GM12873 (cell line): ENCODE data around the gene LATS1.
A peak's percentile ranks its signal among the peaks of the same experiment; 100 is the strongest.

Experiments used
- TF ChIP-seq, protein P1 (sequence below): IDR thresholded peaks from 2 replicates; pipeline ENCODE4 v1.5.1; 2012; ENCODE audit warnings: low read depth, mild to moderate bottlenecking, moderate library complexity, low read length, control low read depth; ENCODE audit not compliant: insufficient read depth; ENCODE audit errors: missing control alignments

The LATS1 gene

DNA sequence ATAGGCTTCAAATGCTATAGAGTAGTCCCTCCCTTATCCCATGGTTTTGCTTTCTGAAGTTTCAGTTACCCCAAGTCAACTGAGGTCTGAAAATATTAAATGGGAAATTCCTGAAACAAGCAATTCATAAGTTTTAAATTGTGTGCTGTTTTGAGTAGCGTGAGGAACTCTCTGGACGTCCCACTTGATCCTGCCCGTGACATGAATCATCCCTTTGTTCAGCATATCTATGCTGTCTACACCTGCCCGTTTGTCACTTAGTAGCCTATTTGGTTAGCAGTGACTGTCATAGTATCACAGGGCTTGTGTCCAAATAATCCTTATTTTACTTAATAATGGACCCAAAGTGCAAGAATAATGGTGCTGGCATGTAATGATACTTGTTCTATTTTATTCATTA is 36.6 kb upstream of the LATS1 start:
- TF ChIP-seq, protein P1, sequence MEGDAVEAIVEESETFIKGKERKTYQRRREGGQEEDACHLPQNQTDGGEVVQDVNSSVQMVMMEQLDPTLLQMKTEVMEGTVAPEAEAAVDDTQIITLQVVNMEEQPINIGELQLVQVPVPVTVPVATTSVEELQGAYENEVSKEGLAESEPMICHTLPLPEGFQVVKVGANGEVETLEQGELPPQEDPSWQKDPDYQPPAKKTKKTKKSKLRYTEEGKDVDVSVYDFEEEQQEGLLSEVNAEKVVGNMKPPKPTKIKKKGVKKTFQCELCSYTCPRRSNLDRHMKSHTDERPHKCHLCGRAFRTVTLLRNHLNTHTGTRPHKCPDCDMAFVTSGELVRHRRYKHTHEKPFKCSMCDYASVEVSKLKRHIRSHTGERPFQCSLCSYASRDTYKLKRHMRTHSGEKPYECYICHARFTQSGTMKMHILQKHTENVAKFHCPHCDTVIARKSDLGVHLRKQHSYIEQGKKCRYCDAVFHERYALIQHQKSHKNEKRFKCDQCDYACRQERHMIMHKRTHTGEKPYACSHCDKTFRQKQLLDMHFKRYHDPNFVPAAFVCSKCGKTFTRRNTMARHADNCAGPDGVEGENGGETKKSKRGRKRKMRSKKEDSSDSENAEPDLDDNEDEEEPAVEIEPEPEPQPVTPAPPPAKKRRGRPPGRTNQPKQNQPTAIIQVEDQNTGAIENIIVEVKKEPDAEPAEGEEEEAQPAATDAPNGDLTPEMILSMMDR: no peak

DNA sequence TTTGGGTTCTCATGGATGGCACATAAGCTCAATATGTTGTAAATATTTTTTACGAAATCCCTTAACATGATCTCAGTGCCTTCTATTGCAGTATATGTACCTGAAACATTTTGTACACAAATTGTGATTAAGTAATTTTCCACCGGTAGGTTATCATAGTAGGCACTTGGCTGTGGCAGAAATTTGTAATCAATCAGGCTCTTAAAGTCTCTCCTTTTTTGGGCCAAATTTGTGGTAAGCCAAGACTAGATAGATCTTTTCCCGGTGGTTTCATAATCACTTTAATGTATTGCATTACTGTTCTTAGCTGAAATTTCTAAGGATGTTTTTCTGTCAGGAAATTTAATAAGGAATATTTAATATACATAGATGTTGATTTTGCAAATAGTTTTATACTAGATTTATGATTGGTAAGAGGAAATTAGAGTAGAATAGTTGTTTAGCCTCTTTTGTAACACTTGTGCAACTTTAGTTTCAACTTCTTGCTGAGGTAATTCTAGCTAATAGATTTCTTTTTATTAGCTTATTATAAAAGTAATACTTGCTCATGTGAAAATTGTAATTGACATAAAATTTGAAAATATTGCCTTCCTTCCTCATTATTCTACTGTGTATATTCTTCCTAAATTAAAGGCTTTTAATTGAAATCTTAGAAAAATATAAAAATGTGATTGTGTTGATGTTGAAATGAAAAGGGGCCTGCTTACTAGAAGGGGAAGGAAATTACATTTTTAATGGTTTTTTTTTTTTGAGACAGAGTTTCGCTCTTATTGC is 34.9 kb upstream of the LATS1 start:
- TF ChIP-seq, protein P1: no peak

DNA sequence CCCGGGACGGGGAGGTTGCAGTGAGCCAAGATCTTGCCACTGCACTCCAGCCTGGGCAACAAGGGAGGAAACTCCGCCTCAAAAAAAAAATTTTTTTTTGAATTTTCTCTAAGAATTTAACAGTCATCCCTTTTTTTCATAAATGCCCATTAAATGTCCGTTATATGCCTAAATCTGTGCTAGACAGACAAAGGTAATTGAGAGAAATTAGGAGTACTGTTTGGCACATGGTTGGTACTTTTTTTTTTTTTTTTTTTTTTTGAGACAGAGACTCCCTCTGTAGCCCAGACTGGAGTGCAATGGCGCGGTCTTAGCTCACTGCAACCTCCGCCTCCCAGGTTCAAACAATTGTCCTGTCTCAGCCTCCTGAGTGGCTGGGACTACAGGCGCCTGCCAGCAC is 33.3 kb upstream of the LATS1 start:
- TF ChIP-seq, protein P1: no peak

DNA sequence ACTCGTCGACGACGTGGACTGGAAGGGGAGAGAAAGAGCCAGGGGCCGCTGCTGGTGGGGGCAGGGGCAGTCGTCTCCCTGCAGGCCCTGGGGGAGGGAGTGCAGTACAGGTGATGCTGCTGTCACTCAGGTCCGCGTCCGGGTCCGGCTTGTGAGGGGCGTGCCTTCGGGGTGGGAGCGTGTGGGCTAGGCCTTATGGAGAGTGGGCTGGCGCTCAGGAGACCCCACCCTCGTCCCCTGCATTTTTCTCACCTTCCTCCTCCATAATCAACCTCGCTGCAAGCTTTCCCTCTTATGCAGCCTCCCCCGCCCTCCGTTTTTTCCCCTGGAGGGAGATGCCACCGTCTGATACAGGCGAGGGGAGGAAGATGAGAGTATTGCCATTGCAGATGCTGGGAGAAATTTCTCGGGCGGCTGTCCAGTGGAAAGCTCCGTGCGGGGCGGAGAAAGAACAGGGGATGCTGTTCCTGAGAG is 32.3 kb upstream of the LATS1 start:
- TF ChIP-seq, protein P1: no peak

DNA sequence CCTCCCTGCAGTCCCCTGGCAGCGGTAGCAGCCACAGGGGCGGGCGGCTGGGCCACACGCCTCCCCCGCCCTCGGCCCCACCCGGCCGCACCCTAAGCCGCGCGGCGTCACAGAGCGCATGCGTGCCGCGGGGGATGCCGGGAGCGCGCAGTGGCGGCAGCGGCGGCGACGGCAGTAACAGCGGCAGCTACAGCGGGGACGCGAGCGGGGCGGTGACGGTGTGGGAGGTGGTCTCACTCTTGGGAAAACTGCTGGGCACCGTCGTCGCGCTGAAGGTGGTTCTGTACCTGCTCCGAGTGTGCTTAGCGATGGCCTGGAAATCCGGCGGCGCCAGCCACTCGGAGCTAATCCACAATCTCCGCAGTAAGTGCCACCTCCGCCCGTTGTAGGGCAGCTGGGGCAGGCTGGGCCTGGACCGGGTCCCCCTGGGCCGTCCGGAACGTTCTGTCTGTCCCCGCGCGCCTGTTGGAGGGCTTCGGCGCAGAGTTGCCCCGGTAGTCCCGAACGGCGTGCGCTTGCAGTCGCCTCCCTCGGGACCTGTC is 31.8 kb upstream of the LATS1 start, which contains the start of gene PCMT1:
Gene PCMT1 (plus strand): TSS at position 148 of the 542 bp plus-strand sequence. CDS start 161 bp downstream, at position 309.
- TF ChIP-seq, protein P1: peak; percentile 2

DNA sequence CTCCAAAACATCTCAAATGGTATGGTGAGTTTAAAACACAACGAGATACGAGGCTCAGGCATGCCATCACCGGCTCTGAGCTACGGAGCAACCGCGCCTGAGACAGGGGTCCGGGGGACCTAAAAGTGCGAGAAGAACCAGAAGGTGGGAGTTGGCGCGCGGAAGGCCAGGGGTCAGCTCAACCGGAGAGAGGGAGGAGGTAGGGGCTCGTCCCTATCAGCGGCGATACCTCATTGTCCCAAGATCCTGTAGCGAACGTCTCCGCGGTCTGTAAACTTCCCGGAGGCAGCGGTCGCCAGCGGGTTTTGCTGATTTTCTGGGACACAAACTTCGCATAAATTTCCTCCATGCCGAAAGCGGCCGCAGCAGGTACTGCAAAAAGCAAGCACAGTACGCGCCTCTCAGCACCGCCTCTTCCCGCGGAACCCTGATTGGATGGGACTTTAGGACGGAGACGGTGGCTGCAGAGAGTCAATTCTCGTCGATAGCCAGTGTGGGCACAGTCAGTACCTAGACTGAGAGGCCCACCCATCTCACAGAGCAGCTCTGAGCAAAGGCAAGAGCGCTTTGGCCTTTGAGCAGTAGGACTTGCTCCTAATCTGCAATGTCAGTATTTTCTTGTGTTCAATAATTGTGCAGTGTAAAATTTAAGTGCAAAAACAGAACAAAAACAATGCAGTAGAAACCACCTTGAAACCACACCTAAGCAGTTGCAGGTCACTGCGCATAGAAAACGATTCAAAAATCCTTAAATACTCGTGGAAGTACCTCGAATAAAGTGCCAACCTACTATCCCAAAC is 28.4 kb upstream of the LATS1 start, which contains the start of gene NUP43:
Gene NUP43 (minus strand): TSS at position 383 of the 800 bp plus-strand sequence. CDS start 34 bp downstream, at position 349.
- TF ChIP-seq, protein P1: peak; percentile 63

DNA sequence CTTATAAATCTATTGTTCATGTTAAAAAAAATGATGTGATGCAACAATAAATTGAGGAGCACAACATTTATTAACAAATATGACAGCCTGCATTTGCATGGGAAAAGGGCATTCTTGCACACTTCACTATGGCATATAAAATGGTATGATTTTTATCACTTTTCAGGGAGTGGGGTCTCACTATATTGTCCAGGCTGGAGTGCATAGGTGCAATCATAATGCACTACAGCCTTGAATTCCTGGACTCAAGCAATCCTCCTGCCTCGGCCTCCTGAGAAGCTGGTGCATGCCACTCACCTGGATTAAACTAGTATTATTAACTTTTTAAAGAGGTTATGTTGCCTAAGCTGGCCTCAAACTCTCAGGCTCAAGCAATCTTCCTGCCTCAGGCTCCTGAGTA is 17.0 kb upstream of the LATS1 start:
- TF ChIP-seq, protein P1: no peak
